ENCODE measurements around the gene PARD6G.
"Not testable (repeated sequence)": the region's sequence is repeated elsewhere in the genome, so short reads cannot be mapped to it uniquely, and the experiment has no call there.

The PARD6G gene

DNA sequence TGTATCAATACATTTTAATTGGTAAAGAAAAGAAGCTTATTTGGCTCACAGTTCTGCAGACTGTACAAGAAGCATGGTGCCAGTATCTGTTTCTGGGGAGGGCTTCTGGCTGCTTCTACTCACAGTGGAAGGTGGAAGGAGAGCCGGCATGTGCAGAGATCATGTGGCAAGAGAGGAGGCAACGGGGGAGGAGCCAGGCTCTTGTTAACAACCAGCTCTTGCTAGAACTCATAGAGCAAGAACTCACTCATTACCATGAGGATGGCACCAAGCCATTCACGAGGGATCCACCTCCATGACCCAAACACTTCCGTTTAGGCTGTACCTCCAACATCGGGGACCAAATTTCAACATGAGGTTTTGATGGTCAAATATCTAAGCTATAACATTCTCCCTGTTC, 7.5 kb downstream of the PARD6G start:
- no peak for FAIRE-seq

DNA sequence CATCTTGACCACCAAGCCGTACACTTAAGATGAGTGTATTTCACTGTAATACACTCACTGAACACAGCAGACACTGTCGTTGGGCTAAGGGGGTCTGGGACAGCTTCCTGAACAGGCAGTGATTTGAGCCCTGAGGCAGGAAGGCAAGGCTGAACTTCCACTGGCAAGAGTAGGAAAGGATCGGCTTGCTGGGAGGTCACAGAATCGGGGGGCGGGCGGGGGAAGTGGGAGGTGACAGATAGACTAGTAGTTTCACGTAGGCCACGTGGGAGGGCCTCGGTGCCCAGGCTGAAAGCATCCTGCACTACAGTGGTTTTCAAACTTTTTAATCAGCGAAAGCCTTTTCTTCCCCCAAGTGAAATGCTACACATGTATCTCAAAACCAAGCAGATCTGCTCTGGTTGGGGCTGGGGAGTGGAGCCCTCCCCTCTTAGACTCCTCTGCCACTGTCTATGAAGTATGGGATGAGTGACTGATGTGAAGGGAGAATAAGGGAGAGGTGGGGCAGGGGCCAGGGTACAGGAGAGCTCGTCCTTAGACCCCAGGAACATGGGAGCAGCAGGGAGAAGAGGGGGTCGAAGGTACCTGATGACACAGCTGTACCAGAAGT, 8.6 kb downstream of the PARD6G start:
- FAIRE-seq = no peak

DNA sequence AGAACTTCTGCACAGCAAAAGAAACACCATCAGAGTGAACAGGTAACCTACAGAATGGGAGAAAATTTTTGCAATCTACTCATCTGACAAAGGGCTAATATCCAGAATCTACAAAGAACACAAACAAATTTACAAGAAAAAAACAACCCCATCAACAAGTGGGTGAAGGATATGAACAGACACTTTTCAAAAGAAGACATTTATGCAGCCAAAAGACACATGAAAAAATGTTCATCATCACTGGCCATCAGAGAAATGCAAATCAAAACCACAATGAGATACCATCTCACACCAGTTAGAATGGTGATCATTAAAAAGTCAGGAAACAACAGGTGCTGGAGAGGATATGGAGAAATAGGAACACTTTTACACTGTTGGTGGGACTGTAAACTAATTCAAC, 9.8 kb downstream of the PARD6G start:
- FAIRE-seq = not testable (repeated sequence)

DNA sequence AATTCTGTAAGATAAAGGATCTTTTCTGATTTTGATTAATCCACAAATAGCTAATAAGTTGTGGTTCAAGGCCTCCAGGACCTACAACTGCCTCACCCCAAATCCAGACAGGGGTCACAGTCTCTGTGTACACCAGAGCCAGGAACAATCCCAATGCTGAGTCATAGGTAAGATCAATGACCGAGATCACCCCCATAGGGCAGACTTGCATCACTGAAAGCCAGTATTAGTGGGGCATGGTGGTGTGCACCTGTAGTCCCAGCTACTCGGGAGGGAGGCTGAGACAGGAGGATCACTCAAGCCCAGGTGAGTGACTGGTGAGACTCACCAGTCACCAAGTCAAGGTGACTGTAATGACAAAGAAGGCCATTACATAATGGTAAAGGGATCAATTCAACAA, 12.9 kb downstream of the PARD6G start:
- no peak for FAIRE-seq

DNA sequence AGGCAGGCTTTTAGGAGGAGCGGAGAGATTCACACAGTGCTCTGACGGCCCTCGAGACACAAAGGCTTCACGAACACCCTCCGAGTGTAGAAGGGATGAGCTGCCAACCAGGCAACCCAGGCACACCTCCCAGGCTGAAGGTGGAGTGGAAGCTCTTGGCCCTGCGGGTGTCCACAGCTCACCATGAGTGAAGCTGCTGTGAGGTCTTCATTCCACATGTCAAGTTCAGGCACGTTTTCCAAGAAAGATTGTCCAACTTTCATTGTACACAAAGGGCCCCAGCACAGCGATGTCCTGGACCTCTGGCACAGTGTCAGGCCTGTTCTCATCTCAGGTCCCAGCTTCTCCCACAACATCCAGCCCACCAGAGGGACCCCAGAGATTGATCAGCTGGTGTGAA, 13.4 kb downstream of the PARD6G start:
- no peak for FAIRE-seq

DNA sequence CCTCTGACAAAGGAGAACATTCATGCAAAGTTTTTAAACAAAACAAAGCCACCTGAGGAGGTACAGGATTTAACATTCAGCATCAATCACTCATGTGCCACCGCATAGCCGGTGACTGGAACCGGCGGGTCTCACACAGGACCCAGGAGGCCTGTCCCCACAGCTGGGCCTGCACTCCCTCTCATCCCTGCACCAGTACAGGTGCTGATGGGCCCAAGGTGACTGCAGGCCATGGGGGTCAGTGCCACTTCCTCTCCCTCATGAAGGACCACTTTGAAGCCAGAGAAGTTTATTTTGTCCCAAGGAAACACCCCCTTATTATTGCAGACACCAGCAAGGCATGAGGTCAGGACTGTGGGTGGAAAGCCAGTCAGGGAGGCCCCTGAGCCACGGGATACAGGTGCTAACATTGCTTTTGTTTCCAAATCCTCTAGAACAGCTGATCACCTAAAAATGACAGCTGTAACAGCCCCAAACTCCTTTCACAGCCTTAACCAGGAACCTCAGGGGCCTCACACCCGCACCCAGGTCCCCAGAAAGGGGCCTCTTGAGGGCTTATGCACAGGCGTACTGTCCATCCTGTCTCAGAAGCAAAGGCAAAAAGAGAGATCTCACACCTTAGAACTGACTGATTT, 14.0 kb downstream of the PARD6G start:
- FAIRE-seq = no peak

DNA sequence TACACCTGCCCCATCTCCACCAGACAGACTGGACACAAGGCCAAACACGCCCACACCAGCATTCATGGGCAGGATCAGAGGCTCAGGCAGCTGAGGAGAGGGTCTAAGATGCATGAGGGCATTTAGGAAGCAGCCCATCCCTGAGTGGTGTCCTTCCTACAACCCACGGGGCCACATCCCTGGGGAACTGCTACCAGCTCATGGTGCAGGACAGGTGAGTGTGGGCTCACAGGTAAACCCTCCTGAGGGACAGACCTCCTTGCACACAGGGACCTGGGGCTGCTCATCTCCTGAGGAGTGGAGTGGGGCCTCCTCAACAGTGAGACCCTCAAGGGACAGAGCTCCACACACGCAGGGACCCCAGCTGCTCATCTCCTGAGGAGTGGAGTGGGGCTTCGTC, 14.6 kb downstream of the PARD6G start:
- no peak for FAIRE-seq

DNA sequence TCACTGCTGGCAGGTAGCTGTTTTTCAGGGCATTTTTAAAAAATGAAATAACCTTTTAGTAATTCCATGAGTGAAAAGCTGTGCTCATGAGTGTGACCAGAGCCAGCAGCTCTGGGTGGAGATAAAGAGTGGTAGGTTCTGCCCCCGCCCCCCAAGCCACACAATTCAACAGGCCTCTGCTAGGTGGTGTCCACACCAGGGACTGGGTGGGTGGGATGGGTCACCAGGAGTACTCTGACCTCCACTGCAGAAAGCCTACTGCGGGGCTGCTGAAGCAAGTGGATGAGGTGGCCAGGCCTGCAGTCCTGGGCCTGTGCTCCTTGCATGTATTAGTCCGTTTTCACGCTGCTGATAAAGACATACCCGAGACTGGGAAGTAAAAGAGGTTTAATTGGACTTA, 15.3 kb downstream of the PARD6G start:
- FAIRE-seq = no peak

DNA sequence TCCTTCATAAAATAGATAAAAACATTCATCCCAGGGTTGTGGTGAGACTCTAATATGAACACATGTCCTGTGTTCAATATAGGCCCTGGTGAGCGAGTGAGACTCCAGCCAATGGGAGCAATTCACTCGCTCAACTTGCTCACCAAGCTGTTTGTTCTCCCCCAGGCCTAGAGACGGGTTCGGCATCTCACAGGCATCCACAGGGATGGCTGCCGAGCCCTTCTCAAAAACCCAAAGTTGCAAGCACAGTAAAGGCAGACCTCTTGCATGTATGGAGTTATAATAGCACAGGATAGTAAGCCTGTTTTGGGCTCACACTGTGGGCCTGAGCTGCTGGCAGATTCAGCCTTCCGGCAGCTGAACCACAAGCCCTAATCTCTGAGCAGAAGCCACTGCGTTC, 15.7 kb downstream of the PARD6G start:
- FAIRE-seq = no peak

DNA sequence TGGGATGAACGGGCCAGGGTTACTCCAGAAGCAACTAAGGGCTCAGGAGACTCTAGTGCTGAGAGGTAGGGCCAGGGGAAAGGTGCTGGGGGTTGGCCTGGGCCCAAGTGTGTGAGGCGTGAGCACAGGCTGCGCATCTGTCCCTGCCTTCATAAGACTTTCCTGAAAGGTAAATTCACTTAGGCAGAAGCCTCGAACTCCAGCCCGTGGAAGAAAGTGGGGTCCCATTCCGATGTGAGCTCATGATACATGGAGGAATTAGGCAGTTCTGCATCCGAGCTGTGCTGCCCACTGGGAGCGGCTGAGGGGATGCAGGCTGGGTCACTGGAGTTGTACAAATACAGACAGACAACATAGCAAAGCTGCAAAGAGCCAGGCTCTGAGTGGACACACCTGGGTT, 16.2 kb downstream of the PARD6G start:
- FAIRE-seq = no peak

DNA sequence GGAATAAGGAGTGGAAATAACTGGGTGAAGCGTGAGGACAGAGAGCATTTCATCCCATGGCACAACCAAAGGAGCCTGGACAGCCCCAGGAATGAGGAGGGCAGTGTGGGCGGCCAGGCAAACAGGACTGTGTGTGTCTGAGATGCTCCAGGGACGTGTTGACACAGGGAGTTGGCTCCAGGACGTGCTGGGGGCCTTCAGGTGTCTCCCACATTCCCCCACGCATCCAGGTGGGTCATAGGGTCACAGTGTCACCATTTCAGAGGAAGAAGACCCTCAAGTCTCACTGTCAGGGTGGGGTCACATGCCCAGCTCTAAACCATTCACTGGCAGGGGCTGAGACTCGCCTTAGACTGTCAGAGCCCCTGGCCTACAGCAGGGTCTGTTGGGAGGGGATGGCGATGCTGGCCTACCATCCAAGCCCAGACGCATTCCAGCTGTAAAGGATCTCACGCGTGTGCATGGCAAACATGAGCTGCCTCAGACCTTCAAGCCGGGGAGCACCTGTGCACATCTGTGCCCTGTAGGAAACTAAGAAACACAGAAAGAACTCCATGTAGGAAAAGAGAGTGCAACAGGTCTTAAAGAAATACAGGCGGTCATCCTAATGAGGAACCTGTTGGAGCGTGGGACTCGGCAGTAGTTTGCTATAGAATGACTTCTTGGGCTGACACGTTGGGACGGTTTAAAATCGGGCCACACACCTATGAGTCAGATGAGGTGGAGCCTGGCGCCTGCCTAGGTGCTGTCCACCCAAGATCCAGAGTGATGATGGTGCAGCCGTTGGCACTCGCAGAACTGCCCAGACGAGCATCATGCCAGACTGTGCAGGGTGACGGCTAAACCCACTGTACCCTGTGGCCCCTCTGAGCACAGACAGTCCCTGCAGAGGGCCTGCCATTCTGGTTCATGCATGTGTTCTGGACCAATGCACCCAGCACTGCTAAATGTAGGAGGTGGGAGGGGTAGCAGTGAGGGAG, 17.3 kb downstream of the PARD6G start:
- FAIRE-seq = no peak

DNA sequence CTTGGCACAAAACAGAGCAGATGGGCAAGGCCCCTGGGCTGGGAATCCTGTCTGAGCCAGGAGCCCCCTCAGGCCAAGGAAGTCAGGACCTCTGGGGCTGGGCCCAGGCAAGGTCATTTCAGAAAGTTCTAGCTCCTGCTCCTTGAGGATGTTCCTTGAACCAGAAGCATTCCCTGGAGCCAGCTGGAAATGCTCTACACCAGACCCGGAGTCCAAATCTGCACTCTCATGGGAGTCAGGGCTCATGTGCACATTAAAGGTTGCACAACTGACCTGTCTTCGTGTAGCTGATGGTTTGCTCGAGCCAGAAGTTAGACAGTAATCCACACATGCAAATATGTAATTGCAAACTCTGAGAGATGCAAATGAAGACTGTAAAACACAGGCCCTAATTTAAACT, 18.0 kb downstream of the PARD6G start:
- FAIRE-seq = no peak

DNA sequence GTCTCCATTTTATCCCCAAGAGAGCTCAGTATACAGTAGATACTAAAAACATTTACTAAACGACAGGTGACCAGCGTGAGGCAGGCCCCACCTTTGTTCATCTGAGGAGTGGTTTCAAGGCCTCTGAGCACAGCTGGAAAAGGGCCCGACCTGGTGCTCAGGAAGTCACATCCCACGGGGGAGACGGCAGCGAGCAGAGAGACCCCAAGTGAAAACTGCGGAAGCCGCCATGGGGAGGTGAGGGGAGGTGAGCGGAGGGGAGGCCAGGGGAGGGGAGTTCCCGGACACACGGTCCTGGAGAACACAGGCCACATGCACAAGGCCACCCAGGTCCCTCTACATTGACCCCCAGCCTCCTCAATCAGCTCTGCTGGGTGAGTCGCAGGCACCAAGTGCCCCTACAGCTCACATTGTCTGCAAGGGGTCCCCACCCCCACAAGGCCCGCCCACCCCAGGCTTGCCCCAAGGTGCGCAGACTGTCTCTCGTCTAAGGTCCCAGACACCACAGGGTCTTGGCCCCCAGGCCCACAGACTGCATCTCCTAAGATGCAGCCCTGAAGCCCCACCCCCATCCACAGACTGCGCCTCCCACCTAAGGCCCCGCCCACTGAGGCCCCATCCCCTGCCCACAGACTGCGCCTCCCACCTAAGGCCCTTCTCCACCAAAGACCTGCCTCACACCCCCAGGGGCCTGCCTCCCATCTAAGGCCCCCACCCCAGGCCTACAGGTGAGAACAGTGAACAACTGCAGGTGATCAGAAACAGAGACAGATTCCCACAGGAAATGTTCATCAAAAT, 19.1 kb downstream of the PARD6G start:
- FAIRE-seq = no peak

DNA sequence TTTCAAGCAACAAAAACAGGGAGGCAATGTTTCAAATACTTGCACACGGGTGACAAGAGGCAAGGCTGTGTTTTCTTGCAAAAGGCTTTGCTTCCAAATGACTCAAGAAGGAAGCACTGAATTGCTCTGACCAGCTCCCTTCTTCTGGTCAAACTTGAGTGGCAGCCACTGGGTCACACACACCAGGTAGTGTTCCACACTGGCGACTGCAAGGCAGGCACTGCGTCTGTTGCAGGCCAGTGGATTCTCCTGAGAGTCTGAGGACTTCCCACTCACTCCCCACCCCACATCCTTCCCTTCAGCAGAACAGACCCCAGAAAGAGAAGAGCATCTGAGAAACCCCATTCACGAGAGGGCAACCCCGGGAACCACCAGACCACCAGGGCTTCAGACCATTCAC, 19.8 kb downstream of the PARD6G start:
- no peak for FAIRE-seq

DNA sequence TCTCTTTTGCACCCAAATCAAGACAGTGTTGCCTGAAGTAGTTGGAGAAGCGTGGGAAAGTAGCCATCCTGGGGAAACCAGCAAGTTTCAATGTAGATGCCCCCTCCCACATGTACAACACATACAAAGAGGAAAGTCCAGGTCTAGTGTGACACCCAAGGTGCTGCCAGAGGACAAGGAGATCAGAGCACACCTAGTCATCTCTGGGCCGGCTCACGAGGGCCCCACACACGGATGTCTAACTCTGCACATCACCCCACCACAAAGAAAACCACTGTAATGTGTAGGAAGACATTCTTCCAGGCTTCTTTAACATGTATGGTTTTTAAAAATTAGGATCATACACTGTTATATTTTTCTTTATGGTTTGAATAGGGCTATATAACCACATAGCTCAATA, 21.6 kb downstream of the PARD6G start:
- FAIRE-seq = no peak

DNA sequence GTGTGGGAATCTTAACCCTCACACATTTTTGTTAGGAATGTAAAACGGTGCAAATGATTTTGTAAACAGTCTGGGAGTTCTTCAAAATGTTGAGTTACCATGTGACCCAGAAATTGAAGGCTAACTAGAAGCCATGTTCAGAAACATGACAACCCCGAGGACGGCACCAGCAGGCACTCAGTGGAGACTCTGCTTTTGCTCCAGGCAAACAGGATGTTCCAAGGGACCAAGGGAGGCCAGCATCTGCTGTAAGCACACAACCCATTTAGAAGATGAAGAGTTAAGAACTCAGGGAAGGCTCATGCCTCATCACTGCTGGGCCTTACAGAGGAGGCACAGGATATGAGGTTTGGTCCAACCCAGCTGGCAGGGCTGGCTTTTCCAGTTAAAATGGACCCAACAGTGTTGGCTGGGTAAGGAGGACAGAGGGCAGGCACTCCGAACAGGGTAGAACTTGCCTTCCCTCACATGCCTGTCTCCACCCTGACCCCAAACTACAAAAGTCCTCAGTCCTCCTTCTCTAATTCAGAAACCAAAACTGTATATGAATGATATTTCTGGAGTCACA, 23.6 kb downstream of the PARD6G start:
- no peak for FAIRE-seq

DNA sequence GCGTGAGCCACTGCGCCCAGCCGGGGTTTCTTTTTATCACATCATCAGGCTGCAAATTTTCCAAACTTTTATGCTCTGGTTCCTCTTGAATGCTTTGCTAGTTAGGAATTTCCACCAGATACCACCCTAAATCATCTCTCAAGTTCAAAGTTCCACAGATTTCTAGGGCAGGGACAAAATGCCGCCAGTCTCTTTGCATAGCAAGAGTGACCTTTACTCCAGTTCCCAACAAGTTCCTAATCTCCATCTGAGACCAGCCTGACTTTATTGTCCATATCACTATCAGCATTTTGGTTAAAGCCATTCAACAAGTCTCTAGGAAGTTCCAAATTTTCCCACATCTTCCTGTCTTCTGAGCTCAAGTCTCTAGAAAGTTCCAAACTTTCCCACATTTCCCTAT, 27.8 kb downstream of the PARD6G start:
- FAIRE-seq = not testable (repeated sequence)

DNA sequence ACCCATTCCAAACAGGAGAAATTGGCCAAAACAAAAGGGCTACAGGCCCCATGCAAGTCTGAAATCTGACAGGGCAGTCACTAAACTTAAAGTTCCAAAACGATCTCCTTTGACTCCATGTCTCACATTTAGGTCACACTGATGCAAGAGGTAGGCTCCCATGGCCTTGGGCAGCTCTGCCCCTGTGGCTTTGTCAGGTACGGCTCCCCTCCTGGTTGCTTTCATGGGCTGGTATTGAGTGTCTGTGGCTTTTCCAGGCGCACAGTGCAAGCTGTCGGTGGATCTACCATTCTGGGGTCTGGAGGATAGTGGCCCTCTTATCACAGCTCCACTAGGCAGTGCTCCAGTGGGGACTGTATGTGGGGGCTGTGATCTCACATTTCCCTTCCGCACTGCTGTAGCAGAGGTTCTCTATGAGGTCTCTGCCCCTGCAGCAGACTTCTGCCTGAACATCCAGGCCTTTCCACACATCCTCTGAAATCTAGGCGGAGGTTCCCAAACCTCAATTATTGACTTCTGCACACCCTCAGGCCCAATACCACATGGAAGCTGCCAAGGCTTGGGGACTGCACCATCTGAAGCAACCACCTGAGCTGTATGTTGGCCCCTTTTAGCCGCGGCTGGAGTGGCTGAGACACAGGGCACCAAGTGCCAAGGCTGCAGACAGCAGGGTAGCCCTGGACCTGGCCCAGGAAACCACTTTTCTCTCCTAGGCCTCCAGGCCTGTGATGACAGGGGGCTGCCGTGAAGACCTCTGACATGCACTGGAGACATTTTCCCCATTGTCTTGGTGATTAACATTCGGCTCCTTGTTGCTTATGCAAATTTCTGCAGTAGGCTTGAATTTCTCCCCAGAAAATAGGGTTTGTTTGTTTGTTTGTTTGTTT, 28.7 kb downstream of the PARD6G start:
- FAIRE-seq = no peak

DNA sequence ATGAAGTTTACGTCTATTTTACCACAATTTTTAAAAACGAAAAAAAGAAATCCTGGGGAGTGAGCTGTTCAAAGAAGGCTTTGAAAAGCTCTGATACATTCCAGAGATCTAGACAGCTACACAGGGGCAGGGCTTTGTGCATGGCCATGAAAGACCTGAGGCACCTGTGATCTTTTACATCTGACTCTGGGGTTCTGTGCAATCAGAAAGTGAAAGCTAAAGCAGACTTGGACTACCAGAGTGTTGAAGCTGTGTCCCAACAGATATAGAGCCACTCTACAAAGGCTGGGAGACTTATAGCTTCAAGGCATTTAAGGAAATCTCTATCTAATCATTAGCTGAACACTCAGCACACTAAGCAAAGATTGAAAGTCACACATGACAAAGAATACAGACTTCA, 34.1 kb downstream of the PARD6G start:
- no peak for FAIRE-seq

DNA sequence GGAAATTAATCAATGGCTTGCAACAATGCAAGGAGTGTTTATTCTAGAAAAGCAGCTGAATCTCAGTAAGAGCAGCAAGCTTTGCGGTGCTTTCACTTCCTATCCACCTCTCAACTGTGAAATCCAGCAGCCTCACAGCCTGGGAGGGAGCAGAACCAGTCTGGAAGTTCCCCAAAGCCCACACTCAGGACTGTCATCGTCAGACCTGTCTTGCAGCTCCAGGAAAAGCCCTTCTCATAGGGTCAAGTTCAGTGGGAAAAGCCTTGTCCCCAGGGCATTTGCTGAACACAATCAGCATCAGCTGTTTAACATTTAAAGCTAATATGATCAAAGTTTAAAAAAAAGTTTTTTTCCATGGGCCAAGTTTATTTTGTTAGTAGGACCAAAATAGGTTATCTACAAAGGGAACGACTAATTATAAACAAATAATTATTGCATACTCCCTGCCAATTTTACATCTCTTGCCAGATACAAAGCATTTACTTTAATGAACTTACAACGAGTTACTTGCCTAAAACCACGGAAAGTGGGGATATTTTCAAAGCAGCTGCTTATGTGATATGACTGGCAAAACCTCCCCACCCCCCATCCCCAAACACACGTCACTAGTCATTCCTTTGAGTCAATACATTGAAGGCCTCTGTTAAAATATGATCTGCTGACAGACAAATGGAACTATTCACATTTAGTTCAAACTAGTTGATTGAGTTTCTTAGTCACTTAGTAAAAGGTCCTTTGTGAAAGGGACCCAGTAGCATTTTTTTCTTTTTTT, 36.8 kb downstream of the PARD6G start:
- FAIRE-seq = no peak

DNA sequence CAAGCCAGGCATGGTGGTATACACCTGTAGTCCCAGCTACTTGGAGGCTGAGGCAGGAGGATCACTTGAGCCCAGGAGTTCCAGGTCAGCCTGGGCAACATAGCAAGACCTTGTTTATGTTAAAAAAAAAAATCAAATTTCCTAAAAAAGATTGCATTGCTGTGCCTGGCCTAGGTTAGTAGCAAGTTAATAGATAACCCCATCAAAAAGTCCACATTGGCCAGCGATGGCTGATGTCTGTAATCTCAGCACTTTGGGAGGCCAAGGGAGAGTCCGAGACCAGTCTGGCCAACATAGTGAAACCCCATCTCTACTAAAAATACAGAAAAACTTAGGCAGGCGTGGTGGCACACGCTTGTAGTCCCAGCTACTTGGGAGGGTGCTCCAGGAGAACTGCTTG, 38.7 kb downstream of the PARD6G start:
- FAIRE-seq = no peak
